Astrocyte (in vitro differentiated cells and primary cell): ENCODE data around the gene FBN2. TPM values are rescaled to one million over a fixed set of nuclear protein-coding genes. Genes with fewer than 3 reads are reported as not detected.
"Not testable (repeated sequence)": the region's sequence is repeated elsewhere in the genome, so short reads cannot be mapped to it uniquely, and the experiment has no call there.

Source experiments
- DNase-seq: peaks from one replicate; pipeline ENCODE4 v3.0.0-alpha.2; 2010; ENCODE audit warnings: low read depth
- FAIRE-seq: peaks from 2 replicates; lab custom pipeline; 2011; peaks lifted over from hg19 to GRCh38; lab: Jason Lieb, UNC
- H2AFZ ChIP-seq: 2 replicates; pipeline ENCODE4 v1.6.0; 2012; ENCODE audit warnings: low read depth, low read length, inconsistent platforms
- H3K27ac ChIP-seq: 2 replicates; pipeline ENCODE4 v1.5.1; 2011; ENCODE audit warnings: low read depth, low read length, inconsistent platforms
- H3K27me3 ChIP-seq: 2 replicates; pipeline ENCODE4 v1.6.0; 2011; ENCODE audit warnings: low read length, inconsistent platforms; ENCODE audit not compliant: insufficient read depth
- H3K36me3 ChIP-seq: 2 replicates; pipeline ENCODE4 v1.5.1; 2011; ENCODE audit warnings: low read length, inconsistent platforms; ENCODE audit not compliant: insufficient read depth
- H3K4me1 ChIP-seq: 2 replicates; pipeline ENCODE4 v1.5.1; 2011; ENCODE audit warnings: low read length, inconsistent platforms; ENCODE audit not compliant: insufficient read depth
- H3K4me2 ChIP-seq: 2 replicates; pipeline ENCODE4 v1.6.0; 2012; ENCODE audit warnings: low read length, inconsistent platforms
- H3K4me3 ChIP-seq: 2 replicates; pipeline ENCODE4 v1.5.1; 2011; ENCODE audit warnings: low read depth, mild to moderate bottlenecking, low read length, inconsistent platforms; ENCODE audit not compliant: insufficient read depth
- H3K79me2 ChIP-seq: 2 replicates; pipeline ENCODE4 v1.6.0; 2012; ENCODE audit warnings: mild to moderate bottlenecking, low read length, inconsistent platforms; ENCODE audit not compliant: insufficient read depth
- H3K9ac ChIP-seq: 2 replicates; pipeline ENCODE4 v1.6.0; 2012; ENCODE audit warnings: mild to moderate bottlenecking, low read length, inconsistent platforms
- H3K9me3 ChIP-seq: 2 replicates; pipeline ENCODE4 v1.5.1; 2012; ENCODE audit warnings: low read depth, mild to moderate bottlenecking, low read length, inconsistent platforms; ENCODE audit not compliant: insufficient read depth
- H4K20me1 ChIP-seq: 2 replicates; pipeline ENCODE4 v1.6.0; 2012; ENCODE audit warnings: low read length, inconsistent platforms; ENCODE audit not compliant: insufficient read depth
- H3K27ac Mint-ChIP-seq: one replicate; pipeline ENCODE4 v1.8.0; 2021; ENCODE audit warnings: mild to moderate bottlenecking, mixed read lengths; ENCODE audit not compliant: unreplicated experiment
- H3K27me3 Mint-ChIP-seq: one replicate; pipeline ENCODE4 v1.8.0; 2021; ENCODE audit warnings: low read depth, mixed read lengths; ENCODE audit not compliant: unreplicated experiment
- H3K36me3 Mint-ChIP-seq: one replicate; pipeline ENCODE4 v1.8.0; 2021; ENCODE audit warnings: low read depth, mixed read lengths; ENCODE audit not compliant: unreplicated experiment
- H3K4me1 Mint-ChIP-seq: one replicate; pipeline ENCODE4 v1.8.0; 2021; ENCODE audit warnings: low read depth, mixed read lengths; ENCODE audit not compliant: unreplicated experiment
- H3K4me3 Mint-ChIP-seq: one replicate; pipeline ENCODE4 v1.8.0; 2021; ENCODE audit warnings: mild to moderate bottlenecking, moderate library complexity, mixed read lengths; ENCODE audit not compliant: unreplicated experiment
- H3K9me3 Mint-ChIP-seq: one replicate; pipeline ENCODE4 v1.8.0; 2021; ENCODE audit warnings: mild to moderate bottlenecking, mixed read lengths; ENCODE audit not compliant: unreplicated experiment
- EZH2 ChIP-seq: IDR thresholded peaks from 2 replicates; pipeline ENCODE4 v1.6.1; 2012; ENCODE audit warnings: mild to moderate bottlenecking, low read length, inconsistent platforms; ENCODE audit not compliant: insufficient read depth
- total RNA-seq: library from RNA; stranded (reverse); gene quantifications from 2 replicates; pipeline ENCODE4 v1.2.1, GENCODE V29; 2021
- TF ChIP-seq, protein P1 (sequence below): IDR thresholded peaks from 2 replicates; pipeline ENCODE4 v1.5.1; 2011; ENCODE audit warnings: low read depth, mild to moderate bottlenecking, inconsistent platforms, low read length, moderate library complexity; ENCODE audit not compliant: insufficient read depth

The FBN2 gene
- total RNA-seq, 1 donor from 2014 or later, result 176 TPM

DNA sequence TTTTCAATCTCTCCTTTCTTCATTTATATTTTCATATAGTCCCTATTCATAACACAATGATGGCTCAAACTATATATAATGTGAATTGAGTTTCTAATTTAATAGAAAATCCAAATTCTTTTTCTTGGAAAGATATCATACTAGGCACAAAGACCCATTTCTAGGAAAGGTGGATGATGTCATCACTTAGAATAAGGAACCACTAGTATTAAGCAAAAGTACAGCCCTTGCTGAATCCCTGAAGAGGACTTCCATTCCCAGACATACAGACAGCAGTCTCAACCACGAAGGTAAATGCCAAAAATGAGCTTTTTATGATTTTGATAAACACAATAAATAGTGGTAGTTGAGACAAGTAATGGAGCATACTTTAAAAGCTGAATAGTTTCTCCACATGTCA is 210.0 kb downstream of the FBN2 start:
- peaks cover 34% of the 10 kb centered on the region for H3K36me3 Mint-ChIP-seq
- TF ChIP-seq, protein P1, sequence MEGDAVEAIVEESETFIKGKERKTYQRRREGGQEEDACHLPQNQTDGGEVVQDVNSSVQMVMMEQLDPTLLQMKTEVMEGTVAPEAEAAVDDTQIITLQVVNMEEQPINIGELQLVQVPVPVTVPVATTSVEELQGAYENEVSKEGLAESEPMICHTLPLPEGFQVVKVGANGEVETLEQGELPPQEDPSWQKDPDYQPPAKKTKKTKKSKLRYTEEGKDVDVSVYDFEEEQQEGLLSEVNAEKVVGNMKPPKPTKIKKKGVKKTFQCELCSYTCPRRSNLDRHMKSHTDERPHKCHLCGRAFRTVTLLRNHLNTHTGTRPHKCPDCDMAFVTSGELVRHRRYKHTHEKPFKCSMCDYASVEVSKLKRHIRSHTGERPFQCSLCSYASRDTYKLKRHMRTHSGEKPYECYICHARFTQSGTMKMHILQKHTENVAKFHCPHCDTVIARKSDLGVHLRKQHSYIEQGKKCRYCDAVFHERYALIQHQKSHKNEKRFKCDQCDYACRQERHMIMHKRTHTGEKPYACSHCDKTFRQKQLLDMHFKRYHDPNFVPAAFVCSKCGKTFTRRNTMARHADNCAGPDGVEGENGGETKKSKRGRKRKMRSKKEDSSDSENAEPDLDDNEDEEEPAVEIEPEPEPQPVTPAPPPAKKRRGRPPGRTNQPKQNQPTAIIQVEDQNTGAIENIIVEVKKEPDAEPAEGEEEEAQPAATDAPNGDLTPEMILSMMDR, result no peak
- no peak for TF ChIP-seq EZH2
- no peak overlapping the region for H3K4me2 ChIP-seq
- no peaks in the 10 kb centered on the region for H3K9me3 Mint-ChIP-seq
- H3K9me3 ChIP-seq, result no peaks in the 10 kb centered on the region
- no peak overlapping the region for H3K4me3 Mint-ChIP-seq
- peaks cover 6% of the 10 kb centered on the region for H3K36me3 ChIP-seq
- H3K27ac Mint-ChIP-seq, result no peak overlapping the region
- H3K4me3 ChIP-seq, result no peak overlapping the region
- no peaks in the 10 kb centered on the region for H4K20me1 ChIP-seq
- H3K4me1 ChIP-seq, result no peaks in the 10 kb centered on the region
- no peaks in the 10 kb centered on the region for H3K27me3 ChIP-seq
- DNase-seq (peak; percentile 4), FAIRE-seq (no peak)
- H3K79me2 ChIP-seq, result no peaks in the 10 kb centered on the region
- H3K27ac ChIP-seq, result no peak overlapping the region
- H3K27me3 Mint-ChIP-seq, result no peaks in the 10 kb centered on the region
- no peak overlapping the region for H3K9ac ChIP-seq
- H3K4me1 Mint-ChIP-seq, result no peaks in the 10 kb centered on the region
- no peak overlapping the region for H2AFZ ChIP-seq

DNA sequence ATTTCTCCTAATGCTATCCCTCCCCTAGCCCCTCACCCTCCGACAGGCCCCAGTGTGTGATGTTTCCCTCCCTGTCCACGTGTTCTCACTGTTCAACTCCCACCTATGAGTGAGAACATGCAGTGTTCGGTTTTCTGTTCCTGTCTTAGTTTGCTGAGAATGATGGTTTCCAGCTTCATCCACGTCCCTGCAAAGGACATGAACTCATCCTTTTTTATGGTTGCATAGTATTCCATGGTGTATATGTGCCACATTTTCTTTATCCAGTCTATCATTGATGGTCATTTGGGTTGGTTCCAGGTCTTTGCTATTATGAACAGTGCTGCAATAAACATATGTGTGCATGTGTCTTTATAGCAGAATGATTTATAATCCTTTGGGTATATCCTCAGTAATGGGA is 216.6 kb downstream of the FBN2 start:
- not testable (repeated sequence) for H2AFZ ChIP-seq, H3K4me3 Mint-ChIP-seq, H3K4me2 ChIP-seq, H3K27ac Mint-ChIP-seq, H4K20me1 ChIP-seq, H3K9me3 ChIP-seq, H3K36me3 ChIP-seq, H3K4me3 ChIP-seq, H3K9me3 Mint-ChIP-seq, H3K27ac ChIP-seq, H3K27me3 ChIP-seq, FAIRE-seq, H3K4me1 Mint-ChIP-seq, H3K79me2 ChIP-seq, H3K27me3 Mint-ChIP-seq, DNase-seq, H3K9ac ChIP-seq, H3K4me1 ChIP-seq
- peaks cover 21% of the 10 kb centered on the region for H3K36me3 Mint-ChIP-seq

DNA sequence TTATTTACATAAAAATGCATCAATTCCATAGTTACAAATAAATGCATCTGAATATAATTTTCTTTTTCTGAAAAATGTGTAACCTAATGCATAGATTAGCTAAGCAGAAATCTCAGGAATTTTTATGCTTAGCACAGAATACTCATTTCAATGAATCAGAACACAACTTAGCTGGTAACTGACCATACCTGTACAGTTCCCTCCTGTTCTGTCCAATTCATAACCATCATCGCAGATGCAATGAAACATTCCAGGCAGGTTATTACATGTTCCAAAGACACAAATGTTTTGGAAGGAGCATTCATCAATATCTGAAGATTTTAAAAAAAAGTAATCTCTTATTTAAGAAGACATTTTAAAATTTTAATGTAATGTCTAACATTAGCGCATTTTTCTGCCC is 219.4 kb downstream of the FBN2 start:
- Mint-ChIP-seq H3K4me3 (no peak overlapping the region), H3K9me3 (no peaks in the 10 kb centered on the region), H3K4me1 (no peaks in the 10 kb centered on the region), H3K27ac (no peak overlapping the region), H3K36me3 (peaks cover 15% of the 10 kb centered on the region), H3K27me3 (no peaks in the 10 kb centered on the region)
- no peaks in the 10 kb centered on the region for H4K20me1 ChIP-seq
- H3K4me1 ChIP-seq, result no peaks in the 10 kb centered on the region
- no peaks in the 10 kb centered on the region for H3K79me2 ChIP-seq
- FAIRE-seq (no peak), DNase-seq (no peak)
- H3K27ac ChIP-seq, result no peak overlapping the region
- H2AFZ ChIP-seq, result no peak overlapping the region
- TF ChIP-seq, protein P1, result no peak
- no peak for TF ChIP-seq EZH2
- H3K9me3 ChIP-seq, result no peaks in the 10 kb centered on the region
- no peak overlapping the region for H3K4me3 ChIP-seq
- H3K36me3 ChIP-seq, result no peaks in the 10 kb centered on the region
- H3K27me3 ChIP-seq, result no peaks in the 10 kb centered on the region
- no peak overlapping the region for H3K4me2 ChIP-seq
- no peak overlapping the region for H3K9ac ChIP-seq
